SK-N-SH treated with all-trans-retinoic acid at 6 μM for 48 hours (cell line): ENCODE results near the gene SHANK3.
"Not testable (repeated sequence)": the region's sequence is repeated elsewhere in the genome, so short reads cannot be mapped to it uniquely, and the experiment has no call there.

ENCODE experiments used
- ARNTL ChIP-seq: fragments of 450-650 bp; formaldehyde crosslinking; IDR thresholded peaks from 2 replicates; pipeline ENCODE4 v1.5.0; 2020; ENCODE audit warnings: low read depth, mild to moderate bottlenecking, moderate library complexity, borderline replicate concordance
- GLIS3 ChIP-seq: fragments of 250-450 bp; sonication (Bioruptor Pico); IDR thresholded peaks from 2 replicates; pipeline ENCODE4 v1.5.0; 2020; ENCODE audit warnings: mild to moderate bottlenecking, moderate library complexity
- RARB ChIP-seq: fragments of 250-450 bp; sonication (Bioruptor Pico); IDR thresholded peaks from 2 replicates; pipeline ENCODE4 v1.8.0; 2021; ENCODE audit warnings: mild to moderate bottlenecking, moderate library complexity
- SNAI2 ChIP-seq: fragments of 250-450 bp; sonication (Bioruptor Pico); IDR thresholded peaks from 2 replicates; pipeline ENCODE4 v1.5.0; 2020; ENCODE audit warnings: mild to moderate bottlenecking, moderate library complexity
- TSHZ2 ChIP-seq: fragments of 250-450 bp; sonication (Bioruptor Pico); IDR thresholded peaks from 2 replicates; pipeline ENCODE4 v1.5.0; 2020; ENCODE audit warnings: mild to moderate bottlenecking, moderate library complexity
- ZFP3 ChIP-seq: fragments of 250-450 bp; sonication (Bioruptor Pico); IDR thresholded peaks from 2 replicates; pipeline ENCODE4 v1.5.0; 2020; ENCODE audit warnings: mild to moderate bottlenecking, moderate library complexity
- ZNF70 ChIP-seq: fragments of 450-650 bp; formaldehyde crosslinking; IDR thresholded peaks from 2 replicates; pipeline ENCODE4 v1.5.0; 2020; ENCODE audit warnings: mild to moderate bottlenecking, moderate library complexity
- TF ChIP-seq, protein P1 (sequence below): fragments of 250-450 bp; sonication (Bioruptor Pico); IDR thresholded peaks from 2 replicates; pipeline ENCODE4 v1.8.0; 2020; ENCODE audit warnings: mild to moderate bottlenecking, moderate library complexity, borderline replicate concordance
- TF ChIP-seq, protein P2 (sequence below): fragments of 250-450 bp; sonication (Bioruptor Pico); IDR thresholded peaks from 2 replicates; pipeline ENCODE4 v1.5.1; 2020; ENCODE audit warnings: low read depth, mild to moderate bottlenecking, moderate library complexity

- TF ChIP-seq TSHZ2 (CRISPR knock-in tag); ZNF70; RARB; SNAI2 (CRISPR knock-in tag); GLIS3; ZFP3 (CRISPR knock-in tag); ARNTL (CRISPR knock-in tag): not testable (repeated sequence)
- TF ChIP-seq, protein P1, sequence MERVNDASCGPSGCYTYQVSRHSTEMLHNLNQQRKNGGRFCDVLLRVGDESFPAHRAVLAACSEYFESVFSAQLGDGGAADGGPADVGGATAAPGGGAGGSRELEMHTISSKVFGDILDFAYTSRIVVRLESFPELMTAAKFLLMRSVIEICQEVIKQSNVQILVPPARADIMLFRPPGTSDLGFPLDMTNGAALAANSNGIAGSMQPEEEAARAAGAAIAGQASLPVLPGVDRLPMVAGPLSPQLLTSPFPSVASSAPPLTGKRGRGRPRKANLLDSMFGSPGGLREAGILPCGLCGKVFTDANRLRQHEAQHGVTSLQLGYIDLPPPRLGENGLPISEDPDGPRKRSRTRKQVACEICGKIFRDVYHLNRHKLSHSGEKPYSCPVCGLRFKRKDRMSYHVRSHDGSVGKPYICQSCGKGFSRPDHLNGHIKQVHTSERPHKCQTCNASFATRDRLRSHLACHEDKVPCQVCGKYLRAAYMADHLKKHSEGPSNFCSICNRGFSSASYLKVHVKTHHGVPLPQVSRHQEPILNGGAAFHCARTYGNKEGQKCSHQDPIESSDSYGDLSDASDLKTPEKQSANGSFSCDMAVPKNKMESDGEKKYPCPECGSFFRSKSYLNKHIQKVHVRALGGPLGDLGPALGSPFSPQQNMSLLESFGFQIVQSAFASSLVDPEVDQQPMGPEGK (CRISPR knock-in tag) = not testable (repeated sequence)
- TF ChIP-seq, protein P2, sequence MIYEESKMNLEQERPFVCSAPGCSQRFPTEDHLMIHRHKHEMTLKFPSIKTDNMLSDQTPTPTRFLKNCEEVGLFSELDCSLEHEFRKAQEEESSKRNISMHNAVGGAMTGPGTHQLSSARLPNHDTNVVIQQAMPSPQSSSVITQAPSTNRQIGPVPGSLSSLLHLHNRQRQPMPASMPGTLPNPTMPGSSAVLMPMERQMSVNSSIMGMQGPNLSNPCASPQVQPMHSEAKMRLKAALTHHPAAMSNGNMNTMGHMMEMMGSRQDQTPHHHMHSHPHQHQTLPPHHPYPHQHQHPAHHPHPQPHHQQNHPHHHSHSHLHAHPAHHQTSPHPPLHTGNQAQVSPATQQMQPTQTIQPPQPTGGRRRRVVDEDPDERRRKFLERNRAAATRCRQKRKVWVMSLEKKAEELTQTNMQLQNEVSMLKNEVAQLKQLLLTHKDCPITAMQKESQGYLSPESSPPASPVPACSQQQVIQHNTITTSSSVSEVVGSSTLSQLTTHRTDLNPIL = not testable (repeated sequence)
Measured at GRCh38 chr22:50643821-50644101, 28.9 kb upstream of the SHANK3 start.
